ENCODE data around the gene PTPN13.

- TF ChIP-seq POLR2A (IDR thresholded peaks at IDR 0.05) (no peak), CTCF (IDR thresholded peaks at IDR 0.05) (no peak), EP300 (IDR thresholded peaks at IDR 0.05) (no peak)
These were observed 36.6 kb upstream of the PTPN13 start for GRCh38 chr4:86557526-86557925.
